ENCODE results near the gene UFD1. TPM values are rescaled to one million over a fixed set of nuclear protein-coding genes. Genes with fewer than 3 reads are reported as not detected.

The UFD1 gene
- total and polyA plus RNA-seq, 2 of the 13 experiments (the other 11 are each of a cell fraction or from before 2014, with no cell fraction given), result 47.9 to 51.1 TPM

DNA sequence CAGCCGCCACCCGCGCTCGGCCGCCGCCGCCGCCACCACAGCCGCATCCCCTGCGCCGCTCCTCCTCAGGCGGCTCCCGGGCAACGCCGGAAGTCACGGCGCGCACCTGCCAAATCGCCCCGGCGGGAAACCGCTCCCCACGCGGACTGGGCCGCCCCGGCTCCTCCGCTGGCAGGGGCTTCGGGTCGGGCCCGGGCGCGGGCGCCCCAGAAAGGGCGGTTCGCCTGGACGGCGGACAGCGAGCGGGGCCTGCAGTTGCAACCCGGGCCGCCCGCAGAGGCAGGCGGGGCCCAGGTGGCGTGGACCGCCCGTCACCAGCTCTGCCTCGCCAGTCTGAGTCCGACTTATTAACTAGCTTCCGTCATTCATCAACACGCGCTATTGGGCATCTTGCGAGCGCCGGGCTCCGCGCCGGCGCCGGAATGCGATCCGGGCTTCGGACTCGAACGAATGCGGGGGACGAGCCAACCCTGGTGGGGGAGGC is 47.3 kb downstream of the UFD1 start, which contains the start of gene HIRA (continued):
- TF ChIP-seq, protein P1, sequence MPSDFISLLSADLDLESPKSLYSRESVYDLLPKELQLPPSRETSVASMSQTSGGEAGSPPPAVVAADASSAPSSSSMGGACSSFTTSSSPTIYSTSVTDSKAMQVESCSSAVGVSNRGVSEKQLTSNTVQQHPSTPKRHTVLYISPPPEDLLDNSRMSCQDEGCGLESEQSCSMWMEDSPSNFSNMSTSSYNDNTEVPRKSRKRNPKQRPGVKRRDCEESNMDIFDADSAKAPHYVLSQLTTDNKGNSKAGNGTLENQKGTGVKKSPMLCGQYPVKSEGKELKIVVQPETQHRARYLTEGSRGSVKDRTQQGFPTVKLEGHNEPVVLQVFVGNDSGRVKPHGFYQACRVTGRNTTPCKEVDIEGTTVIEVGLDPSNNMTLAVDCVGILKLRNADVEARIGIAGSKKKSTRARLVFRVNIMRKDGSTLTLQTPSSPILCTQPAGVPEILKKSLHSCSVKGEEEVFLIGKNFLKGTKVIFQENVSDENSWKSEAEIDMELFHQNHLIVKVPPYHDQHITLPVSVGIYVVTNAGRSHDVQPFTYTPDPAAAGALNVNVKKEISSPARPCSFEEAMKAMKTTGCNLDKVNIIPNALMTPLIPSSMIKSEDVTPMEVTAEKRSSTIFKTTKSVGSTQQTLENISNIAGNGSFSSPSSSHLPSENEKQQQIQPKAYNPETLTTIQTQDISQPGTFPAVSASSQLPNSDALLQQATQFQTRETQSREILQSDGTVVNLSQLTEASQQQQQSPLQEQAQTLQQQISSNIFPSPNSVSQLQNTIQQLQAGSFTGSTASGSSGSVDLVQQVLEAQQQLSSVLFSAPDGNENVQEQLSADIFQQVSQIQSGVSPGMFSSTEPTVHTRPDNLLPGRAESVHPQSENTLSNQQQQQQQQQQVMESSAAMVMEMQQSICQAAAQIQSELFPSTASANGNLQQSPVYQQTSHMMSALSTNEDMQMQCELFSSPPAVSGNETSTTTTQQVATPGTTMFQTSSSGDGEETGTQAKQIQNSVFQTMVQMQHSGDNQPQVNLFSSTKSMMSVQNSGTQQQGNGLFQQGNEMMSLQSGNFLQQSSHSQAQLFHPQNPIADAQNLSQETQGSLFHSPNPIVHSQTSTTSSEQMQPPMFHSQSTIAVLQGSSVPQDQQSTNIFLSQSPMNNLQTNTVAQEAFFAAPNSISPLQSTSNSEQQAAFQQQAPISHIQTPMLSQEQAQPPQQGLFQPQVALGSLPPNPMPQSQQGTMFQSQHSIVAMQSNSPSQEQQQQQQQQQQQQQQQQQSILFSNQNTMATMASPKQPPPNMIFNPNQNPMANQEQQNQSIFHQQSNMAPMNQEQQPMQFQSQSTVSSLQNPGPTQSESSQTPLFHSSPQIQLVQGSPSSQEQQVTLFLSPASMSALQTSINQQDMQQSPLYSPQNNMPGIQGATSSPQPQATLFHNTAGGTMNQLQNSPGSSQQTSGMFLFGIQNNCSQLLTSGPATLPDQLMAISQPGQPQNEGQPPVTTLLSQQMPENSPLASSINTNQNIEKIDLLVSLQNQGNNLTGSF (CRISPR knock-in tag; IDR thresholded peaks at IDR 0.05), result no peak
- TF ChIP-seq KDM1A (CRISPR knock-in tag; IDR thresholded peaks at IDR 0.05) (0 out of 2 replicates have a peak, but pooled peaks have one; percentile 33), ZNF253 (CRISPR knock-in tag; IDR thresholded peaks at IDR 0.05; ENCODE audit: borderline replicate concordance) (no peak), TBP (CRISPR knock-in tag; IDR thresholded peaks at IDR 0.05) (no peak), SAFB2 (CRISPR knock-in tag; IDR thresholded peaks at IDR 0.05; ENCODE audit: borderline replicate concordance, low read depth) (peak; percentile 17; the same call in 1 of the 2 replicates), ZNF644 (CRISPR knock-in tag; IDR thresholded peaks at IDR 0.05; ENCODE audit: low read depth) (no peak), YY1 (IDR thresholded peaks at IDR 0.05; ENCODE audit: insufficient read depth, insufficient replicate concordance, low read depth, low read length) (peak; percentile 83), REXO4 (CRISPR knock-in tag; IDR thresholded peaks at IDR 0.05; ENCODE audit: borderline replicate concordance) (0 out of 2 replicates have a peak, but pooled peaks have one; percentile 17), ZNF33B (CRISPR knock-in tag; IDR thresholded peaks at IDR 0.05) (no peak), NCOA2 (CRISPR knock-in tag; IDR thresholded peaks at IDR 0.05) (no peak; the same call in 1 of the 2 replicates), ZNF503 (CRISPR knock-in tag; IDR thresholded peaks at IDR 0.05) (no peak), ZFYVE20 (CRISPR knock-in tag; IDR thresholded peaks at IDR 0.05; ENCODE audit: borderline replicate concordance, low read depth) (peak; percentile 54; the same call in 1 of the 2 replicates)
- TF ChIP-seq, protein P2, sequence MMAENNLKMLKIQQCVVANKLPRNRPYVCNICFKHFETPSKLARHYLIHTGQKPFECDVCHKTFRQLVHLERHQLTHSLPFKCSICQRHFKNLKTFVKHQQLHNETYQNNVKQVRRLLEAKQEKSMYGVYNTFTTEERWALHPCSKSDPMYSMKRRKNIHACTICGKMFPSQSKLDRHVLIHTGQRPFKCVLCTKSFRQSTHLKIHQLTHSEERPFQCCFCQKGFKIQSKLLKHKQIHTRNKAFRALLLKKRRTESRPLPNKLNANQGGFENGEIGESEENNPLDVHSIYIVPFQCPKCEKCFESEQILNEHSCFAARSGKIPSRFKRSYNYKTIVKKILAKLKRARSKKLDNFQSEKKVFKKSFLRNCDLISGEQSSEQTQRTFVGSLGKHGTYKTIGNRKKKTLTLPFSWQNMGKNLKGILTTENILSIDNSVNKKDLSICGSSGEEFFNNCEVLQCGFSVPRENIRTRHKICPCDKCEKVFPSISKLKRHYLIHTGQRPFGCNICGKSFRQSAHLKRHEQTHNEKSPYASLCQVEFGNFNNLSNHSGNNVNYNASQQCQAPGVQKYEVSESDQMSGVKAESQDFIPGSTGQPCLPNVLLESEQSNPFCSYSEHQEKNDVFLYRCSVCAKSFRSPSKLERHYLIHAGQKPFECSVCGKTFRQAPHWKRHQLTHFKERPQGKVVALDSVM (CRISPR knock-in tag; IDR thresholded peaks at IDR 0.05), result no peak; the same call in 1 of the 2 replicates
- TF ChIP-seq, protein P3, sequence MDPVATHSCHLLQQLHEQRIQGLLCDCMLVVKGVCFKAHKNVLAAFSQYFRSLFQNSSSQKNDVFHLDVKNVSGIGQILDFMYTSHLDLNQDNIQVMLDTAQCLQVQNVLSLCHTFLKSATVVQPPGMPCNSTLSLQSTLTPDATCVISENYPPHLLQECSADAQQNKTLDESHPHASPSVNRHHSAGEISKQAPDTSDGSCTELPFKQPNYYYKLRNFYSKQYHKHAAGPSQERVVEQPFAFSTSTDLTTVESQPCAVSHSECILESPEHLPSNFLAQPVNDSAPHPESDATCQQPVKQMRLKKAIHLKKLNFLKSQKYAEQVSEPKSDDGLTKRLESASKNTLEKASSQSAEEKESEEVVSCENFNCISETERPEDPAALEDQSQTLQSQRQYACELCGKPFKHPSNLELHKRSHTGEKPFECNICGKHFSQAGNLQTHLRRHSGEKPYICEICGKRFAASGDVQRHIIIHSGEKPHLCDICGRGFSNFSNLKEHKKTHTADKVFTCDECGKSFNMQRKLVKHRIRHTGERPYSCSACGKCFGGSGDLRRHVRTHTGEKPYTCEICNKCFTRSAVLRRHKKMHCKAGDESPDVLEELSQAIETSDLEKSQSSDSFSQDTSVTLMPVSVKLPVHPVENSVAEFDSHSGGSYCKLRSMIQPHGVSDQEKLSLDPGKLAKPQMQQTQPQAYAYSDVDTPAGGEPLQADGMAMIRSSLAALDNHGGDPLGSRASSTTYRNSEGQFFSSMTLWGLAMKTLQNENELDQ (CRISPR knock-in tag; IDR thresholded peaks at IDR 0.05; ENCODE audit: borderline replicate concordance), result no peak
- TF ChIP-seq, protein P4, sequence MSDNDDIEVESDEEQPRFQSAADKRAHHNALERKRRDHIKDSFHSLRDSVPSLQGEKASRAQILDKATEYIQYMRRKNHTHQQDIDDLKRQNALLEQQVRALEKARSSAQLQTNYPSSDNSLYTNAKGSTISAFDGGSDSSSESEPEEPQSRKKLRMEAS (IDR thresholded peaks at IDR 0.05), result no peak; the same call in 1 of the 2 replicates

All from HepG2 (cell line).